GM18909 (cell line): ENCODE results near the gene ZNF318.
A peak's percentile ranks its signal among the peaks of the same experiment; 100 is the strongest.
"Not testable (repeated sequence)": the region's sequence is repeated elsewhere in the genome, so short reads cannot be mapped to it uniquely, and the experiment has no call there.

Source experiments
- ATAC-seq: cut with Tn5 transposase; IDR thresholded peaks from one replicate; pipeline ENCODE4 v1.9.1; 2021; ENCODE audit warnings: mild to moderate bottlenecking; ENCODE audit not compliant: unreplicated experiment, poor library complexity

Gene ZNF318

DNA sequence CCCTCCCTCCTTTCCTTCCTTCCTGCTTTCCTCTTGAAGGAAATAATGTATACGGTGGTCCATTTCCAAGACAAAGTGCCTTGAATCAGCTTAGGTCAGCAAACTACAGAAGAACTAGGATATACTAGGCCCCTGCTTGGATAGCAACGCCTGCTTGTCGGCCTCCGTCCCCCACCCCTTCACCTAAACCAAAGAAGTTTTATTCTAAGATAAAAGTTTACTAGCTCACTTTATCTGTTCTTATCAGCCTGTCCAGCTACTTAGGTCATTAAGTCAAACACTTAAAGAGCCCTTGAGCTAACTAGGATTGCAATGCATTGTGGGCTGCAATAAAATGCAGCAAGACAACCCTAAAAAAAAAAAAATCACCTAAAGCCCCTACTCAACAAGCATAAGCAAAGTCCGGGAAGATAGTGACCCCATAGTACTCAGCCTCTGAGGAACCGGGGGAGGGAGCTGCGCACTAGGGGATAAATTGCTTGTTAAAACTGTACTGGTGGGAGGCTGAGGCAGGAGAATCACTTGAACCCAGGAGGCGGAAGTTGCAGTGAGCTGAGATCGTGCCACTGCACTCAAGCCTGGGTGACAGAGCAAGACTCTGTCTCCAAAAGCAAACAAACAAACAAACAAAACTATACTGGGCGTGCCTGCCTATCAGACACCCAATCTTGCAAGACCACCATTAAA lies 21.4 kb upstream of the ZNF318 start:
- ATAC-seq = not testable (repeated sequence)

DNA sequence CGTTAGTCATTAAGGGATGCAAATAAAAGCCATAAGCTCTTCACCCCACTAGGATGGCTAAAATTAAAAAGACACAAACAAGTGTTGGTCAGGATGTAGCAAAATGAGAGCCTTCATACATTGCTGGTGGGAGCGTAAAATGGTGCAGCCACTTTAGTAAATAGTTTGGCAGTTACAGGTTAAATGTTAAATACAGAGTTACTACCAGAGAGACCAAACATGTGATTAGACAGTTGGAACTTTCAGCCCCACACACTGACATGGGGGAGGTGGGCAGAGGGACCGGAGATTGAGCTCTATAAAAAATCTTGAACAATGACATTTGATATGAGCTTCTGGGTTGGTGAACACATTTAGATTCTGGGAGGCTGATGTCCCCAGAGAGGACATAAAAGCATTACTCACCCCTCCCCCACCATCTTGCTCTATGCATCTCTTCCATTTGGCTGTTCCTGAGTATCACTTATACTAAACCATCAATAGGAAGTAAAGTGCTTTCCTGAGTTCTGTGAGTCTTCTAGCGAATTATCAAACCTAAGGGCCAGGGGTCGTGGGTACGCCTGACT lies 20.4 kb upstream of the ZNF318 start:
- ATAC-seq = no peak

DNA sequence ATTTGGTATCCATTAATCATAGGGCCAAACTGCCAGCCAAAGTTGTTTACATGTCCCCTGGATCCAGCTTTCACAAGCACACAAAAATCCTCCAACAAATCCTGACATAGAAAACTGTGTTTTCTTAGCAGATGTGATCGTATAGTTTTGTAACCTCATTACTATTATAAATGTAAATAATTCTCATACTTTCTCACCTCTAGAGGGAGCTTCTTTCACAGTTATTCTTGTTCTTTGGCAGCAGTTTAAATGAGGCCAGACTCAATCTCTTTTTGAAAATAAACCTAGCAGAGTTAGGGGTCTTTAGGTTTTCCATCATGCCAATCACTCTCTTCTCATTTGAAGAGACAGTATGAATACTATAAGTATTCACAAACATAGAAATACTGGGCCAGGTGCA lies 17.0 kb upstream of the ZNF318 start:
- no peak for ATAC-seq

DNA sequence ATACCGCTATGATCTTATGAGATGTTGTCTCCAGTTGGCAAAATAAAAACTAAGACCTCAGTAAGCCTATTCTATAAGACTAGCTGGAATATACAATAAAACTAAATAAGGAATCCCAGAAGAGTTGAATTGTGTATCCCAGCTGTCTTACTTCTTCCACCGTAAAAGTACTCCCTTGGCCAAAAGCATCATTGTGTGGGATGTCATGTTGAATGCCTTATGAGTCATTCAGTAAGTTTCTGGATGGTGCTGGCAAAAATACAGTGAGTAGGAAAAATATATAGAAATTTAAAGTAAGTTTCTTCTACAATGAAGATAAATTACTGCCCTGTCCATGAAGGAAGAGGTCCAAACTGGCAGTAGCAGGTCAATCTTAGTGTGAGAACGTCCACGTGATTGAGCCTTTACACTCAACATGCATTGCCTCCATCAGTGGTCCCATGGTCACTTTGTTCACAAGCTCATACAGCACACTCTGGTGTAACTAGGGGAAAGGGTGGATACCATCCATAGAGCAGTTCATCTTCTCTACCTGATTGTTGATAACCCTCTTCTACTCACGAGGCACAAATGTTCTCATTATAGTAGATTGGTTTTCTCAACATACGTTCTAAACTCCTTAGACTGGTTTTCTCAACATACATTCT lies 13.7 kb upstream of the ZNF318 start:
- ATAC-seq = peak; percentile 38

DNA sequence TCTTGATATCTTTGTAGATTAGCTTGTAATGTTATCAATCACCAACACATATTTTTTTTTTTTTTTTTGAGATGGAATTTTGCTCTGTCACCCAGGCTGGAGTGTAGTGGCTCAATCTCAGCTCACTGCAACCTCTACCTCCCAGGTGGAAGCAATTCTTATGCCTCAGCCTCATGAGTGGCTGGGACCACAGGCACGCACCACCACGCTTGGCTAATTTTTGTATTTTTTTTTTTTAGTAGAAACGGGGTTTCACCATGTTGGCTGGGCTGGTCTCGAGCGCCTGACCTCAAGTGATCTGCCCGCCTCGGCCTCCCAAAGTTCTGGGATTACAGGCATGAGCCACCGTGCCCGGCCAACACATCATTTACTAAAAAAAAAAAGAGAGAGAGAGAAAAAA lies 11.4 kb upstream of the ZNF318 start:
- not testable (repeated sequence) for ATAC-seq

DNA sequence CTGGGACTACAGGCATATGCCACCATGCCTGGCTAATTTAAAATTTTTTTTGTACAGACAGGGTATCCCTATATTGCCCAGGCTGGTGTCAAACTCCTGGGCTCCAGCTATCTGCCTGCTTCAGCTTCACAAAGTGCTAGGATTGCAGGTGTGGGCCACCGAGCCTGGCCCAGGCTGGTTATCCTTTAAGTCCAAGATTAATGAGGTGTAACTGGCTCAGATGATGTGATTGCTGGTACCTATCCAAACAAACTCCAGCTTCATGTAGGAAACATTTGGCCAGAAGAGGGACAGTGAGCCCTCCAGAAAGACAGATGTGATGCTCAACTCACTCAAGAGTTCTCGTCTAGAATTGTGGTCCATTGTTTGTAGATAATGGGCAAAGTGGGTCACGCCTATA lies 9.2 kb upstream of the ZNF318 start:
- no peak for ATAC-seq

DNA sequence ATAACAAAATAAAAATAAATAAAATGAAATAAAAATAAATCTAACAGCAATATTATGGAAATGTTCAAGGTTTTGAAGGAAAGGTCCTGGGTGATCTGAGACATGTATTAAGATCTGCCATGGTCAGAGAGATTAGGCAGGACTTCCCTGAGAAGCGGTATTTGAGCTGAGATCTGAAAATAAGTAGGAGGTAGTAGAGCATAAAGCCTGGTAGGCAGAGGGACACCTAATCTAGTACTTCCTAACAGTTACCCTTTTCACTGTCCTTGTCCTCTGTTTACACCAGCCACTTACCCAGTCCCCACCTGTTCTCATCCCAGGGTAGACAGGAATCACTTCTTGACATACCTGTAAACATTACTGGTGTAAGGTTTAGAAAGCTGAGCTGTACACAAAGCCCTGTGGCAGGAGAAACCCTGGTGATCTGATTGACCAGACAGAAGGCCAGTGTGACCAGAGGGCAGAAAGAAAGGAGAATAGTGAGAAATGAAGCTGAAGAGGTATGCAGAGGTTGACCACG lies 8.3 kb upstream of the ZNF318 start:
- no peak for ATAC-seq

DNA sequence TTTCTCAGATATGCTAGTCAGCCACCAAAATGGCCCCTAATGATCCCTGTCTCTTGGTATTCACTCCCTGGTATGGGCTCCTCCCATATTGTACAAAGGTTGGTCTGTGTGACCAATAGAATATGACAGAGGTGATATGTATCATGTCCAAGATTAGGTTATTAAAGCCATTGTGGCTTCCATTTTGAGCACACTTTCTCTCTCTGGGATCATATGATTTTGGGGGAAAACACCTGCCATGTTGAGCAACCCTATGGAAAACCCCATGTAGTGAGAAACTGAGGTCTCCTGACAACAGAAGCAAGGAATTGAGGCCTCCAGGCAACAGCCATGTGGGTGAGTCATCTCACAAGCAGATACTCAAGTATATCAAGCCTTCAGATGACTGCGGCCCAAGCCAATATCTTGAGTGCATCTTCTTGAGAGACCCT lies 7.1 kb upstream of the ZNF318 start:
- ATAC-seq = peak; percentile 43

DNA sequence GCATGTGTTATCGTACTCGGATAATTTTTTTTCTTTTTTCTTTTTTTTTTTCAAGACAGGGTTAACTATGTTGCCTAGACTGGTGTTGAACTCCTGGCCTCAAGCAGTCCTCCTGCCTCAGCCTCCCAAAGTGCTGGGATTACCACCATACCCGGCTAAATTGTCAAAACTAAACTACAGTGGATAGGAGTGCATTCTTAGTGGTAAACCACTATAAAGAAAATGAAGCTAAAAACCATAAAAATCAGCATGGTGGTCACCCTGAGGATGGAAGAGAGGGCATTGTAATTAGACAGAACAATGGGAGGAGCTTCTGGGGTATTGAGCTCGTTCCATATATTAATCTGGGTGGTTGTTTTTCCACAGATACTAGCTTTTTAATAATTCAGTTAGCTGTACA lies 6.2 kb upstream of the ZNF318 start:
- ATAC-seq = no peak

DNA sequence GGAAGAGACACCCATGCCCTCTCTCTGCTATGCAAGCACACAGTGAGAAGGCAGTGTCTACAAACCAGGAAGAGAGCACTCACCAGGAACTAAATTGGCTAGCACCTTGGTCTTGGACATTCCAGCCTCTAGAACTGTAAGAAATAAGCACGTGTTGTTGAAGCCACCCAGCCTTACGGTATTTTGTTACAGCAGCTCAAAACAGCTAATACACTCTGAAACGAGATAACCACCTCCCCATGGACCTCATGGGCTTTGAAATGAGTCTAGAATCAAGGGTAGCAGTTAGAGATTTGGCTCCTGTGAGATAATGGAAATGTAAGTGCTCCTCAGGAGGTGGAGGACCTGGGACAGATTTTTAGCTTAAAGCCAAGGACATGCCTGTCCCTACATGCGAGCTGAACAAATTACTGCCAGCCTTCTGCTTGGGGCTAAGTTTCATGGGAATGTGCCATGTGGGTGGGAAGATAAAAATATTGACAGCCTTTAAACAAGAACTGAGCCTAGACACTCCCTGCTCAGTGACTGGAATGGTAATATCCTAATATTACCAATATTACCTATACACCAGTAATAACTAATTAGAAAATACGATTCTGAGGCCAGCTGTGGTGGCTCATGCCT lies 3.9 kb upstream of the ZNF318 start:
- ATAC-seq = no peak

DNA sequence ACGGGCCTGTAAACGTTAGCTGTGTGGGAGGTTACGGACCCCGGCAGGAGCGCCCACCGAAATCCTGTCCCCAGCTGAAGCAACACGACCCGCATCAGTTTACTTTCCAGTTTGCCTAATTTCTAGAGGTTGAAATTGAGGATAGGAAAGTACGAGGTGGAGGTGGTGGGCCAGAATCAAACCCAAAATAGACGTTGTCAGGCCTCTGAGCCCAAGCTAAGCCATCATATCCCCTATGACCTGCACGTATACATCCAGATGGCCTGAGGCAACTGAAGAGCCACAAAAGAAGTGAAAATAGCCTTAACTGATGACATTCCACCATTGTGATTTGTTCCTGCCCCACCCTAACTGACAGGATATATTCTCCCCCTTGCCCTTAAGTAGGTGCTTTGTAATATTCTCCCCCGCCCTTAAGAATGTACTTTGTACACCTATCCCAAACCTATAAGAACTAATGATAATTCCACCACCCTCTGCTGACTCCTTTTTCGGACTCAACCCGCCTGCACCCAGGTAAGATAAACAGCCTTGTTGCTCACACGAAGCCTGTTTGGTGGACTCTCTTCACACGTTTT lies 645 bp upstream of the ZNF318 start:
- ATAC-seq = peak; percentile 9

DNA sequence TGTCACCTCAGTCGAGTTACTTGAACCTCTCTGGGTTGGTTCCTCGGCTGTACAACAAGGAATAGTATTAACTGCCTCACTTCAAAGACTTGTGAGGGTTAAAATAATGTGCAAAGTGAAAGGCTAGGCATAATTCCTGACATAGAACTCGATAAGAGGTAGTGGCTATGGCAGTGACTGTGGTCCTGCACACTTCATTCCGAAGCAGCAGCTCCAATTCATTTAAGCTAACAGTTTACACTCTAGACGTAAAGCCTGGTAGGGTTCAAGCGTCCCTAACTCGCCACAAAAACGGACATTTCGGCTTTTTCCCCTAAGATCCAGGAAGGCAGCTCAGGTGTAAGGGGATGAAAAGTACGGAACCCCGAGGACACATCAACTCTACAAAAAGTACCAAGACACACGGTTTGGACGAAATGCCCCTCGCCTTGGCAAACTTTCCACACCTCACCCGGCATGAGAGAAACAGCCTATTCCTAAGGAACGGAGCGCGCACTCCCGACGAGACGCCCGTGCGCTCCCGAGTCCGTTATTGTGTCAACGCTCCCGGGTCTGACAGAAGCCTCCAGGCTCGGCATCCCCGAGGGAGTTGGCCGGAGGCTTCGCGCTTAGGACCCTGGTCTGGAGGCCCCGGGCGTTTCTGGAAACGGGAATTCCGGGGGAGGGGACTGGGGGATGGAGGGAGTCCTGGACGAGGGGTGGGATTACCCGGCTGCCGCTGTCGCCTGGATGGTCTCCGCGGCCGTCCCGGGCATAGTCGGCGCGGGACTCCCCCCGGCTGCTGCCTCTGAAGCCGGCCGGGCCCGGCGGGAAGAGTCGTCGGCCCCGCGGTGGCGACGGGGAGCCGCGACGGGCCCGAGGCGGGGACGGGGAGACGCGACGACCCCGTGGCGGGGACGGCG lies 937 bp downstream of the ZNF318 start:
- peak; percentile 14 for ATAC-seq

DNA sequence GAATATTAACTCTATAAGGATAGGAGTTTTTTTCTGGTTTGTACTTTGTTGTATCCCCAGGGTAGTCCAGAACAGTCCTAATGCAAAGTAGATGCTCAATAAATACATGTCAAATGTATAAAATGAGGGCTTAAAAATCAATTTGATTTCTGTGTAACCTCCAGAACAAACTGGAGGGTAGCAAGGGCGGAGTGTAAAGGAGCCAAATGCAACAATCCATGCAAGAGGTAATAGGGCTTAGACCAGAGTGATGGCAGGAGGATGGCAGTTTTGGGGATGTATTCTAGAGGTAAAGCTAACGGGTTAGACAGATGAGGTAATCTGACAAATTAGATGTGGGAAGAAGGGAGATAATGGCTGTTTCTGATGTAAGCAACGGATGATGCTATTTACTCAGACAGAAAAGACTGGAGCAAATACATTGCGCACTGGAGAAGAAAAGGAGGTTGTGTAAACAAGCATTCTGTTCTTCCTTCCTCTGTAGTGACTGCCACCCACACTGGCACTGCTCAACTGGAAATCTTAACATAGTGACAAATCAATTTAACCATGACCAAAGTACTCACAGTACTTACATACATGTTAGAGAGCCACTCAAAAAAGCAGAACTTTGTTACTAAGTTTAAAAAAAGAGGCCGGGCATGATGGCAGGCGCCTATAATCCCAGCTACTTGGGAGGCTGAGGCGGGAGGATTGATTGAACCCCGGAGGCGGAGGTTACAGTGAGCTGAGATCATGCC lies 2.0 kb downstream of the ZNF318 start:
- no peak for ATAC-seq

DNA sequence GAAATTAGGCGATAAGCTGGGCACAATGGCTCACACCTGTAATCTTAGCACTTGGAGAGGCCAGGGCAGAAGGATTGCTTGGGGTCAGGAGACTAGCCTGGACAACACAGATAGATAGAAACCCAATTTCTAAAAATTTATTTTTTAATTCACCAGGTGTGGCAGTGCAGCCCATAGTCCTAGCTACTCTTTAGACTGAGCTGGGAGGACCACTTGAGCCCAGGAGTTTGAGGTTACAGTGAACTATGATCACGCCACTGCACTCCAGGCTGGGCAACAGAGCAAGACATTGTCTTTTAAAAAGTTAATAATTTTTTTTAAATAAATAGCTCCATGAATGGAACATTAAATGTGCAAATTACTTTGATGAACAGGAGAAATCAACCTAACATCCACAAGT lies 8.2 kb downstream of the ZNF318 start:
- no peak for ATAC-seq

DNA sequence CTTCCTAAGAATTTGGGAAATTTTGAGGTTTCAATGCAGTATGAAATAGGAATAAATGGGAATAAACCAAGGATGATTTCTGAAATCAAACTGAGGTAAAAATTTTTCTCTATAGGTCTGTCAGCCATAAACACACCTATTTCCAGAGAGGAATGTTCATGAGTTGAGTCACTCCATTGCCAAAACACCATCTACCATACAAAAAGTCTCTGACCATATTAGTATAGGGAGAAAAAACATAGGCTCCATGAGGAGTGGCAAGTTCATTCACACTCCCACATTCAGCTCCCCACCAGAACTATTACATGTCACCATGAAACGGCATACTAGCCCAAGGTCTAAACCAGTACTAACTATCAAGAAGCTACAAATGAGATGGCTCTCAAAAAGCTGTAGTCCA lies 9.6 kb downstream of the ZNF318 start:
- ATAC-seq = no peak

DNA sequence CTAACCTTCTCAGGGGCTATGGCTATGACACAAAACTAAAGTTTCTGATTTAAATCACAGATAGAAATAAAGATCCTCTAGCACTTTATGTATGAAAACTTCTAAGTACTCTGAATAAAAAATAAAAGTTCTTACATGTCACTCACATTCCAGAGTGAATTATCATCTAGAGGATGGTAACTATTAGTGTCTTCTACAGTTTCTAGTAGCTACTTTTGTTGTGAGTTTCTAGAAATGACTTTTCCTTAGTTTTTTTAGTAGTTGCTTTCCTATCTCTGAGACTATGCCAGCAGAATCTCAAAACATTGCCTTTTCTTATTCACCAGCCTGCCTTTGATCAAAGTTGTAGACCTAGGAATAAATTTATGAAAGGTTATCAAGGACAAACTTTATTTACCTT lies 10.1 kb downstream of the ZNF318 start:
- no peak for ATAC-seq

DNA sequence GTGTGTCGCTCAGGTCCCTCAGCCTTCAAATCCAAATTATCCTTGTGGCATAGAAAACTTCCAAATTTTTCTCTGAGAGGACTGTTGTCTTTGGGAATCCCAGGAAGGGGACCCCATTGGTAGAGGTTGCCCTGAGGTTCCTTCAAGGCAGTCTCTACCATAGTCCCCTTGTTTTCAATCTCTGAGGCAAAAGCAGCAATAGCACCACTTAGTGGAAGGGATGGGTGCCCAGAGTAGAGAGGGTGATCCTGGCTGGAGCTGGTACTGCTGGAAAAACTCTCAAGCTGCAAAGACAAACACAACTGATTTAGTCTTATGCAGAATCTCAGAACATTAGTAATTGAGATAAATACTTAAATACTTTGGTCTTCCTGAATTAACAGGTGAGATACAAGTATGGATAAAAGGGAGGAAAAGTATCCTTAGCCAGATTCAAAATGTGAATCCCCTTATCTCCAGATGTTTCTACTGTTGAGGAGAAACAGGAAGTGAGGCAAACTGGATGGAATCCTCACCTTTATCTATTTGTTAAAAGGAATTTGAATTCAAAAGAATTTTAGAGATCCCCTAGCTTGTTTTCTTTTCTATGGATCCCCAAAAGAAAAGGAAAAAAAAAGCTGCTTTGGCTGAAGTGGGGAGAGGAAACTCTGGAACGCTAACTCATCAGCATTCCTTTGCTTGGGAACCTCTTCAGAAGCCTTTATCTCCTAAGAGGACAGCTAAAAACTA lies 13.4 kb downstream of the ZNF318 start:
- ATAC-seq = no peak

DNA sequence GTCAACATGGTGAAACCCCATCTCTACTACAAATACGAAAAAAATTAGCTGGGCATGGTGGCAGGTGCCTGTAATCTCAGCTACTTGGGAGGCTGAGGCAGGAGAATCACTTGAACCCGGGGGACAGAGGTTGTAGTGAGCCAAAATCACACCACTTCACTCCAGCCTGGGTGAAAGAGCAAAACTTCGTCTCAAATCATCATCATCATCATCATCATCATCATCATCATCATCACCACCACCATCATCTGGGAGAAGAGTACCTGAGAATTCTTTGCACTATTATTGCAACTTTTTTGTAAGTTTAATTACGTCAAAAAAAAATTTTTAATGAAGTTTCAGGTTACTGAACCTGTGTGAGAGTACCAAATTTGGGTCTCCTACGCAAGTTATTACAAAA lies 17.5 kb downstream of the ZNF318 start:
- not testable (repeated sequence) for ATAC-seq

DNA sequence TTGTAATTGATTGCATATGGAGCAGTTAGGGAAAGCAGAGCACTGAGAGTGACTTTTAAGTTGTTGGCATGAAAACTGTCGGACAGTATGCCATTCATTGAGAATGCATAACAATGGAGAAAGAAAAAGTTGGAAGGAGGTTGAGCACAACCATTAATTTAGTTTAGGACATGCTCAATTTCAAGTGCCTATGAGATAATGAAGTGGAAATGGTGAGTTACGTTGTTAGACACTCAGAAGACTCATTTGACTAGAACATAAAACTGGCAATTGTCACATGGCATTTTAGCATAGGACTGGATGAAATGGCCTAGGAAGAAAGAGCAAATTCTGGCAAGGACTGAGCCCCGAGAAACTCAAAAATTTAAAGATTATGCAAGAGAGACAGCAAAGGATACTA lies 22.0 kb downstream of the ZNF318 start:
- no peak for ATAC-seq
